HG02840 (cell line): ENCODE data around the gene GPR61.

ENCODE experiments used
- ATAC-seq: cut with Tn5 transposase; IDR thresholded peaks from one replicate; pipeline ENCODE4 v1.9.1; 2021; ENCODE audit warnings: mild to moderate bottlenecking, moderate library complexity, moderate number of reproducible peaks; ENCODE audit not compliant: unreplicated experiment, low FRiP score

Gene GPR61

DNA sequence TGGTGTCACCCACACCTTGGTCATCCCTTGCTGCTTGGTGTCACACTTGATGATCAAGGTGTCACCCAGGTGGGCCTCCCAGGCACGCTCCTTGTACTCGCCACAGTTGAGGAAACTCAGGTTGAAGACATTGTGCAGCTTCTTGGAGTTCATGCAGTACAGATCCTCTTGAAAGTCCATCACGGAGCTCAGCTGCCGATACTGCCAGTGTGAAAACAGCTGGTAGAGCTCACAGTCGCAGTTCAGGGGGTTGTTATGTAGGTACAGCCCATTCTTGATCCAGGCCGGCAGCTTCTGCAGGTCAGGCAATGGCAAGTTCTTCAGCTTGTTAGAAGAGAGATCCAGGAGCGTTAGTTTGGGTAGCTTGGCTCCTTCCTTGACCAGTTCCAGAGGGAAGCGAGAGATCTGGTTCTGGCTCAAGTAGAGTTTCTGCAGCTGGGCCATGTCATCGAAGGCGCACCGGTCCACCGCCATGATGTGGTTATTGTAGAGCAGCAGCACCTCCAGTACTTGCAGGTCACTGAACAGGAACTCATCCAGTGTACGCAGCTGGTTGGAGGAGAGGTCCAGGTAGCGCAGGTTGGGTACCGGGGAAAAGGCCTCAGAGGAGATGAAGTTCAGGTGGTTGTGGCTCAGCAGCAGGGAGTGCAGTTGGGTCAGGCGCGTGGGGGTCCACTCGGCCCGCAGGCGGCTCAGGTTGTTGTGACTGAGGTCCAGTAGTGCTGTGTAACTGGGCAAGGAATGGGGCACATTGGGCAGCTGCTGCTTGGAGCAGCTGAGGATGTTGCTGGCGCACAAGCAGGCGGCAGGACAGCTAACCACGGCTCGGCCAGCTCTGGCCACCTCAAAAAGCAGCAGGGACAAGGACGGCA lies 31.4 kb upstream of the GPR61 start:
- ATAC-seq: no peak

GRCh38 chr1:109508873-109509175 lies 30.8 kb upstream of the GPR61 start:
- no peak for ATAC-seq

DNA sequence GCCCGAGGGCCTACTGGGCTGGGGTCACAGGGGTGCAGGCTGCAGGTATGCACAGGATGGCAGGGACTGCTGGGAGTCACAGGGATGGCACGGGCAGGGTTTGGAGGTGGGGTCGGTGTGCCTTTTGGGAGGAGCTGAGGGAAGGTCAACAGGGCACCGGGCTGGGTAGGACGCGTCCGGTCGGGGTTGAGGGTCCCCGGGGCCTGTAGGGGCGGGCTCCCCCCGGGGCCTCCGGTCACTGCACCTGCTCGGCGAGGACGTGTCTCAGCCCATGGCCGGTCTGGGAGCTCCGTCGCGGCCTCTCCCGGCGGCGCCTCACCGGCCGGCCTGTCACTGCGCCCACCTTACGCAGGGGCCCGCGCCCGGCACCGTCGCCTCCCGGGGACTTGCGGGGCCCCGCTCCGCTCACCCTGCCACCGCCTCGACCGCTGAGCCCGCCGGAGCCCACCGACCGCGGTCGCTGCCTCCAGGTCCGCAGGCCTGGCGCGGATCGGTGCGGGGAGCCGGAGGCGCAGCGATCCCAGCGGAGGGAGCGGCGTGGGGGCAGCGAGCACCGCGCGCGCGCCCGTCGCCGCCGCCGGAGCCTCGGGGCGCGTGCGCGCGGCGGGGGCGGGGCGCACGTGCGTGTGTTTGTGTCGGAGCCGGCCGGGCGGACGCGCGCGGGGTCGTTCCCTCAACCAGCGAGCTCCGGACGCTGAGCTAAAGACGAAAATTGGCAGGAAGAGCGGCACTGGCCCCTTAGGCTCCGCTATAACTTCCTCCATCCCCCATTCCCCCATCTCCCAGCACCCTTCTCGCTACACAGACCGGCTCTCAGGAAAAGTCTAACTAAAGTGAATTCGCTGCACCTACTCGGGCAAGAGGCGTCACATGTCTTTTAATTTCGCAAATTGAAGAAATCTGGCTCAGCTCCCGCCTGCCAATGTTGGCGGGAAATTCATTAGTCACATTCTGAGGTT lies 30.2 kb upstream of the GPR61 start, which contains the start of gene AMIGO1:
AMIGO1 (minus strand) TSS at position 552 of the 959 bp plus-strand sequence. CDS start 815 bp downstream, outside the sequence.
- ATAC-seq: no peak

DNA sequence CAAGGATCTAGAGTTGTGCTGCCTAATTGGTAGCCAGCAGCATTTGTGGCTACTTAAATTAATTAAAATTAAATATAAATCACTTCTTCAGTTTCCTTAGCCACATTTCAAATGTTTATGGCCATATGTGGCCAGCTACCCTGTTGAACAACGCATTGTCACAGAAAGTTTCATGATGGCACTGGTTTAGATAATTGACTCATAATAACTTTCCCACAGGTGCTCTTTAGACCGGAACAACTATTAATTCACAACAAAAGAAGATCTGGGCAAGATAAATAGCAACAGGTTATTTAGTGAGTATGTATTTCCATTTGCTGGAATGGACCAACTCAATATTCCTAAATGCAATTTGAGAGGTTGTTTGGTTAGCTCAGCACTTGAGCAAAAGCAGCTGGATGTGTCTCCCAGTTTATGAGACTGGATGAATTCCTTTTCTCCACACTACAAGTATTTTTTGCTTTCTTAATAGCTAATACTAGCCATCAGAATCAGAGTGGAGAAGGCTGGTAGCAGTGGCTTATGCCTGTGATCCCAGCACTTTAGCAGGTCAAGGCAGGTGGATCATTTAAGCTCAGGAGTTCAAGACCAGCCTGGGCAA lies 26.5 kb upstream of the GPR61 start:
- no peak for ATAC-seq

DNA sequence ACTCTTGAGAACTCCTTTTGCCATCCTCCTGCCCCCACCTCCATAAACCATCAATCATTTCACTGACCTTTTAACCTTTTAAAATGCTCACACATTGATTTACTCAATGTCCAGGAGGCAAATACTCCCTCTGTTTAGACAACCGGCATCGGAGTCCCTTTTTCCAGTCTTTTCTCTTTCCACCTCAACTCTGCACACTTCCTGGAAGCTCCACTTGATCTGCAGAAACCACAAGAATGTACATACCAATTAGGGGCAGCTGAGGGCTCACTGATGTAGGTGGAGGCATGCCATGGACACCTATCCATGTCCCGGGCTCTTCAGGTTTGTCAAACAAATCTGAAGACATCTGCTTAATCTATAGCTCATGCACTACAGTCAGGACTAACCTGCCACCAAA lies 24.8 kb upstream of the GPR61 start:
- no peak for ATAC-seq

- no peak for ATAC-seq
Observed at GRCh38 chr1:109516872-109517271, 22.8 kb upstream of the GPR61 start.

DNA sequence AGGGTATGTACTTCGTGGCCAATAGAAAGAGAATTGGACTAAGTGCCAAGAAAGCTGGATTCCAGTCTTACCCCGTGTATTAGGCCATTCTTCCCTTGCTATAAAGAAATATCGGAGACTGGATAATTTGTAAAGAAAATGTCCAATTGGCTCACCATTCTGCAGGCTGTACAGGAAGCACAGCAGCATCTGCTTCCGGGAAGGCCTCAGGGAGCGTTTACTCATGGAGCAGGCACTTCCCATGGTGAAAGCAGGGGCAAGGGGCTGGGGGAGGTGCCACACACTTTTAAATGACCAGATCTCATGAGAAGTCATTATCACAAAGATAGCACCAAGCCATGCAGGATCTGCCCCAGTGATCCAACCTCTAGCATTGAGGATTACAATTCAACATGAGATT lies 22.3 kb upstream of the GPR61 start:
- no peak for ATAC-seq

GRCh38 chr1:109521002-109521951 lies 18.4 kb upstream of the GPR61 start:
- no peak for ATAC-seq

DNA sequence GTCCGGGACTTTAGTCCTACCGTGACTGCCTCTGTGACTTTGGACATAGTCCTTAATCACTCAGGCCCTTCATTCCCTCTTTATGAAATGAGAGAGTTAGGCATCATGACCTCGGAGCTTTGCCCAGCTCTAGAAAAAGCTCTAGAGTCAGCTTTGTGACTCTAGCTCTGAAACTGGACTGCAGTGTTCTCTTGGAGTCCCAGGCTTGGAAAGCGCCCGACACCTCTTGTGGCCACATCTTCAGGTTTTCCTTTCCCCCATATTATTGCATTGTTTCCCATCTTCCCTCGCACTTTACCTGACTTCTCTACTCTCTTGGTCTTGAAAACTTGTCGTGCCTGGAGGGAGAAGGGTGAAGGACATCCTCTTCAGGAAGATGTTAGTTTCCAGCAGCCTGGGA lies 17.6 kb upstream of the GPR61 start:
- ATAC-seq: no peak

- ATAC-seq: no peak
Observed at GRCh38 chr1:109523706-109524105, 16.0 kb upstream of the GPR61 start.

DNA sequence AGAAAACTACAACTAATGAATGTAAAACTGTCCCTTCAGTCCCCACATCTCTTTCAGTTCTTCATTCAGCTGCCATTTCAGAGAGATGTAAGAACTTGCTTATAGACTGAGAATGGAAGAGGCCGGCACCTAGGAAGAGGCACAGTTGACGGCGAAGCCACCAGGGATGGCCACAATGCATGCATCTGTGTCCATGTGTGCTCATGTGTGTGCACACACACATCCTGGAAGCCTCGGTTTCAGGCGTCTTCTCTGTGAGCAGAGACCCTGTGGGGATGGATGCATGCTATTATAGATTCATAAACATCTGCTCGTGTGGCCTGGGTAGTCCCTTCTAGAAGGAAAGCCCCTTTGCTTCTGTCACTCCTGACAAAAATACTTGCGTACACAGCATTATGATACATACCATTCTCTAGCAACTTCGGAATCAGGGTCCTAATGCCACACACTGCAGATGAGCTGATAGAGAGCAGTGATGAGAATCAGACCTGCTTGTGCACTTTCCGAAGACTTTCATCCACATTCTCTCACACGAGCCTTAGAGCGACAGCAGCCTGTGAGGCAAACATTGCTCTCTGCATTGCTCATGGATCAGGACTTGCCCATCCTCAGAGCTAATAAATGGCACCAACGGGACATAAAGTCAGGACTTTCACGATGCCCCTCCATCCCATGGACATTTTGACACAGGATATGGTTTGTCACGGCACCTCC lies 12.4 kb upstream of the GPR61 start:
- ATAC-seq: no peak

DNA sequence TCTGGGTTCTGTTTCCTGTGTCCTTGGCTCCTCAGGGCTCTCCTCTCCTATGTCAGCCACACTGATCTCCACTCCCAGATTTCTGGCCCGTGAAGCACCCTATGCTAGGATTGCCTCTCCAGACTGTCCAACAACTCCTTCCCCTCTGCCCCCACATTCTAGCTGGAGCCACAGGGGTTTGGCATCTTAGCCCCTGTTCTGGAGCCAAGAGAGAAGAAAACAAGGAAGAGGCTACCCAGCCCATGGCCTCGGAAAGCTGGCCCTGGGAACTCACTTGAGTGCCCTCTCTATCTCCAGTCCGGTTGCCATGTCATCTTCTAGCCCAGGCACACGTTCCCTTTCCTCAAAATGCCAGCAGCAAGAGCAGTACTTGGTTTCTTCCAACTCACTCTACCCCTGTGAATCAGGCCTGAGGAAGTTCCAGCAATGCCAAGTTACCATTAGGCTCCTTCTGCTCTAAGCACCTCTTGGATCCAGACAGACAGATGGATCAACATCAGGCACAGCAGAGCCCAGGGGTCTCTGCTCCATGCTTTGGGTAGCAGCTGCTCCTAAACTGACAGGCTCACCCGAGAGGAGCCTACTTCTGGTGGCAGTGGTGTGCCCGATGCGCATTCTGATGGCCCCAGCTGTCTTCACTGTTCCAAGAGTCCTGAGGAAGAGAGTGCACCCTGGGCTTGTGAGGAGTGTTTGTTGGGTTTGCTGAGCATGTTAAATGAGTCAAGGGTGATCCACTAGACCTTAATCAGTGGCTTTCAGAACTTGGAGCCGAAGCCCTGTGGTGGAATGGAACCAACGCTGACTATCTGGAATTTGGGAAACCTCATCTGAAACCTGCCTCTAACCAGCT lies 11.6 kb upstream of the GPR61 start:
- ATAC-seq: no peak

- no peak for ATAC-seq
Observed at GRCh38 chr1:109528712-109529111, 11.0 kb upstream of the GPR61 start.

GRCh38 chr1:109529881-109530456 lies 9.7 kb upstream of the GPR61 start:
- no peak for ATAC-seq

- no peak for ATAC-seq
Observed at GRCh38 chr1:109530457-109531087, 9.1 kb upstream of the GPR61 start.

DNA sequence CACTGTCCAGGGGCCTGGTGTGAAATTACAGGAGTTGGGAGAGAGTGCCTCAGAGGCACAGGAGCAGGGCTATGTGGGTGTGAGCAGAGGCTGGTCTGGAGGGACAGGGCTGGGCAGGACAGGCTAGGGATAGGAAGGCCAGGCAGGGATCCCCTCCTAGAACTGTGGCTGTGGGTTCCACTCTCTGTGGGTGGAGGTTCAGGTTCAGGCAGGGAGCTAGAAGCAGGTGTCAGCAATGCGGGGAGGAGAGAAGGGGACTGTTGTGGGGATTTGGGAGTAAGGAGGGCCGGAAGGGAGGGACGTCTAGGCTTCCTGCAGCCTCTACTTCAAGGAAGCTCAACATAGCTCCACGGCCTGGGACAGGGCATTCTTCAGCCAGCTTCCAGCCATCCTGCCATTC lies 8.3 kb upstream of the GPR61 start:
- no peak for ATAC-seq

DNA sequence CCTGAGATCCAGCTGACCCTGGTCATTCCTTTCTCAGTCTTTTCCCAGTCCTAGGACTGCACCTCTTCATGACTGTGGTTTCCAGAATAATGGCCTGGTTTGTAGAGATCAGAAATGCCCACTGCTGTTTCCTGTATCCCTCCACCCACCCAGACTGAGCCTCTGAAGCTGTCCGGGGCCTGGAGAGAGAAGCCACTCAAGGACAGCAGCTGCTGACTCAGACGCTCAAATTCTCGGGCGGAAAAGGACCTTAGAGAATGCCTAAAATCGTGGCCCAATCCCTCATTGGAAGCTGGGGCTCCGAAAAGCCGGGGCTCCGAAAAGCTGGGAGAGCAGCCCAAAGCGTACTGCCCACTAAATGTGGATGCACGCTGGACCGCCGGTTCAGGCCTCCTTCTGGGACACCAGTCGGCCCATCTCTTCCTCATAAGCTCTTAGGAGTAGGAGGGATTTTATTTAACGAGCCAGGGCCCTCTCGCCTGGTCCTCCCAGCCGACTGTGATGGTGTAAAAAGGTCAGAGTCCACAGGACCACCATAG lies 7.8 kb upstream of the GPR61 start:
- no peak for ATAC-seq
